H1 (cell line): ENCODE measurements around the gene PCGF3. TPM values are rescaled to one million over a fixed set of nuclear protein-coding genes. Genes with fewer than 3 reads are reported as not detected.

Experiments used
- CTCF ChIA-PET: fragments of 300-600 bp; sonication (Branson Sonifier 250); formaldehyde crosslinking; loops from one replicate; lab custom pipeline; 2021; ENCODE audit not compliant: partially characterized antibody; lab: Charles Lee
- POLR2A ChIA-PET: fragments of 300-600 bp; sonication (Branson Sonifier 250); formaldehyde crosslinking; loops from one replicate; lab custom pipeline; 2021; ENCODE audit warnings: inconsistent platforms; ENCODE audit not compliant: partially characterized antibody; lab: Charles Lee
- DNase-seq, 2 experiments: peaks; one replicate each; pipeline versions ENCODE4 v3.0.0 to v3.0.0-alpha.2; 2010 to 2022; ENCODE audit warnings: low spot score in 2 of 2, low read depth in 1 of 2, mixed read lengths in 1 of 2
- FAIRE-seq: peaks from 2 replicates; lab custom pipeline; 2011; peaks lifted over from hg19 to GRCh38; lab: Jason Lieb, UNC
- H2AFZ ChIP-seq: 2 replicates; pipeline ENCODE4 v1.8.1; 2012; ENCODE audit warnings: low read length, inconsistent platforms
- H2AK5ac ChIP-seq: 2 replicates; pipeline ENCODE4 v1.6.1; 2013; ENCODE audit warnings: low read depth, low read length
- H2BK120ac ChIP-seq: replicated peaks from 2 replicates; pipeline ENCODE3; 2013; ENCODE audit warnings: low read depth, low read length, inconsistent platforms
- H2BK12ac ChIP-seq: 2 replicates; pipeline ENCODE4 v1.6.1; 2013; ENCODE audit warnings: low read depth, low read length
- H2BK15ac ChIP-seq: 2 replicates; pipeline ENCODE4 v1.6.1; 2013; ENCODE audit warnings: low read length
- H2BK20ac ChIP-seq: 2 replicates; pipeline ENCODE4 v1.6.1; 2013; ENCODE audit warnings: low read length
- H2BK5ac ChIP-seq: 2 replicates; pipeline ENCODE4 v1.6.1; 2013; ENCODE audit warnings: low read depth, low read length
- H3K14ac ChIP-seq: 2 replicates; pipeline ENCODE4 v1.6.1; 2013; ENCODE audit warnings: inconsistent platforms; ENCODE audit not compliant: insufficient read length
- H3K18ac ChIP-seq: 2 replicates; pipeline ENCODE4 v1.6.1; 2013; ENCODE audit warnings: low read length; ENCODE audit errors: extremely low read depth
- H3K23ac ChIP-seq: 2 replicates; pipeline ENCODE4 v1.6.1; 2013; ENCODE audit warnings: inconsistent platforms; ENCODE audit not compliant: insufficient read length
- H3K23me2 ChIP-seq: 2 replicates; pipeline ENCODE4 v1.6.1; 2013; ENCODE audit warnings: low read depth, low read length
- H3K27ac ChIP-seq: 2 replicates; pipeline ENCODE4 v1.6.1; 2011; ENCODE audit warnings: low read depth, low read length, inconsistent platforms
- H3K27me3 ChIP-seq, 4 experiments: replicated peaks in 1 of 4; 1 replicate in 1 of 4; 2 replicates in 3 of 4; pipeline versions ENCODE4 v1.6.1 to v1.8.1; 2011 to 2013; ENCODE audit warnings: low read length in 3 of 4, mild to moderate bottlenecking in 3 of 4, inconsistent platforms in 2 of 4, mixed read lengths in 2 of 4, moderate library complexity in 1 of 4; ENCODE audit not compliant: control insufficient read depth in 3 of 4, insufficient read depth in 3 of 4; ENCODE audit errors: extremely low read depth in 1 of 4
- H3K36me3 ChIP-seq, 4 experiments: 2 replicates each; pipeline versions ENCODE4 v1.6.1 to v1.8.1; 2011 to 2013; ENCODE audit warnings: mild to moderate bottlenecking in 4 of 4, low read length in 3 of 4, moderate library complexity in 2 of 4, control low read depth in 1 of 4, inconsistent platforms in 1 of 4; ENCODE audit not compliant: insufficient read depth in 4 of 4, control insufficient read depth in 2 of 4
- H3K4ac ChIP-seq: replicated peaks from 2 replicates; pipeline ENCODE3; 2013; ENCODE audit warnings: low read length, low read depth, mixed read lengths, inconsistent platforms; ENCODE audit not compliant: insufficient read length
- H3K4me1 ChIP-seq, 4 experiments: replicated peaks in 1 of 4; 1 replicate in 1 of 4; 2 replicates in 3 of 4; pipeline versions ENCODE4 v1.6.1 to v1.8.1; 2011 to 2013; ENCODE audit warnings: low read length in 3 of 4, inconsistent platforms in 2 of 4, mixed read lengths in 1 of 4; ENCODE audit not compliant: insufficient read depth in 4 of 4, control insufficient read depth in 3 of 4
- H3K4me2 ChIP-seq, 2 experiments: 2 replicates each; pipeline versions ENCODE4 v1.6.1 to v1.8.1; 2011 to 2013; ENCODE audit warnings: low read depth in 2 of 2, low read length in 2 of 2, control low read depth in 1 of 2, inconsistent platforms in 1 of 2, mild to moderate bottlenecking in 1 of 2; ENCODE audit not compliant: insufficient read depth in 1 of 2
- H3K4me3 ChIP-seq, 4 experiments: fragments of 200-600, 300-600 bp in 1 of 4; sonication (generic), shearing (Covaris generic), sonication (Bioruptor Twin) in 1 of 4; 2 replicates each; pipeline versions ENCODE4 v1.5.1 to v1.8.1; 2011 to 2016; ENCODE audit warnings: low read length in 4 of 4, low read depth in 3 of 4, control low read depth in 2 of 4, inconsistent platforms in 2 of 4, mild to moderate bottlenecking in 2 of 4, mixed read lengths in 1 of 4, moderate library complexity in 1 of 4; ENCODE audit not compliant: insufficient read depth in 2 of 4; ENCODE audit errors: extremely low read depth in 1 of 4
- H3K56ac ChIP-seq: replicated peaks from 2 replicates; pipeline ENCODE3; 2013; ENCODE audit warnings: low read depth, mild to moderate bottlenecking, mixed read lengths, low read length, inconsistent platforms; ENCODE audit not compliant: insufficient read length
- H3K79me1 ChIP-seq: 2 replicates; pipeline ENCODE4 v1.6.1; 2013; ENCODE audit warnings: low read depth, low read length, control low read depth
- H3K79me2 ChIP-seq, 2 experiments: 2 replicates each; pipeline versions ENCODE4 v1.6.1 to v1.8.1; 2012 to 2013; ENCODE audit warnings: low read length in 2 of 2, mild to moderate bottlenecking in 2 of 2, inconsistent platforms in 1 of 2; ENCODE audit not compliant: insufficient read depth in 2 of 2, control insufficient read depth in 1 of 2
- H3K9ac ChIP-seq, 4 experiments: replicated peaks in 1 of 4; 1 replicate in 1 of 4; 2 replicates in 3 of 4; pipeline versions ENCODE4 v1.6.1 to v1.8.1; 2011 to 2013; ENCODE audit warnings: low read depth in 3 of 4, low read length in 3 of 4, control low read depth in 2 of 4, mild to moderate bottlenecking in 2 of 4, moderate library complexity in 2 of 4, inconsistent platforms in 1 of 4; ENCODE audit errors: extremely low read depth in 1 of 4
- H3K9me3 ChIP-seq, 2 experiments: 2 replicates each; pipeline versions ENCODE4 v1.6.1 to v1.8.1; 2012 to 2013; ENCODE audit warnings: mild to moderate bottlenecking in 2 of 2, moderate library complexity in 2 of 2, control low read depth in 1 of 2, inconsistent platforms in 1 of 2, low read depth in 1 of 2, low read length in 1 of 2, mixed read lengths in 1 of 2; ENCODE audit not compliant: insufficient read depth in 2 of 2
- H4K20me1 ChIP-seq, 2 experiments: replicated peaks in 1 of 2; 2 replicates each; pipeline versions ENCODE3 to v1.8.1; 2011 to 2013; ENCODE audit warnings: inconsistent platforms in 2 of 2, low read length in 2 of 2, mild to moderate bottlenecking in 1 of 2; ENCODE audit not compliant: insufficient read depth in 2 of 2, control insufficient read depth in 1 of 2
- H4K5ac ChIP-seq: 2 replicates; pipeline ENCODE4 v1.6.1; 2013; ENCODE audit warnings: low read length, low read depth, mixed read lengths, inconsistent platforms; ENCODE audit not compliant: insufficient read length
- H4K8ac ChIP-seq: 2 replicates; pipeline ENCODE4 v1.8.0; 2013; ENCODE audit warnings: mild to moderate bottlenecking, moderate library complexity, low read length, inconsistent platforms; ENCODE audit not compliant: insufficient read depth; ENCODE audit errors: extremely low read depth
- H4K91ac ChIP-seq: replicated peaks from 2 replicates; pipeline ENCODE3; 2013; ENCODE audit warnings: low read length, mixed read lengths, inconsistent platforms; ENCODE audit not compliant: insufficient read length
- E2F6 ChIP-seq: IDR thresholded peaks from 2 replicates; pipeline ENCODE4 v1.6.1; 2012; ENCODE audit warnings: inconsistent platforms
- EGR1 ChIP-seq: IDR thresholded peaks from 2 replicates; pipeline ENCODE4 v1.6.1; 2011; ENCODE audit warnings: low read depth, low read length, borderline replicate concordance
- POLR2A ChIP-seq, 2 experiments: IDR thresholded peaks; 1 replicate in 1 of 2; 2 replicates in 1 of 2; pipeline ENCODE4 v1.6.1; 2011; ENCODE audit warnings: low read depth in 2 of 2, low read length in 2 of 2, mild to moderate bottlenecking in 2 of 2; ENCODE audit errors: control extremely low read depth in 1 of 2
- SP1 ChIP-seq: IDR thresholded peaks from 2 replicates; pipeline ENCODE4 v1.6.1; 2011; ENCODE audit warnings: low read depth, low read length
- TCF12 ChIP-seq: IDR thresholded peaks from 2 replicates; pipeline ENCODE4 v1.6.1; 2011; ENCODE audit warnings: low read depth, mild to moderate bottlenecking, low read length
- WGBS, 2 experiments: shearing (Covaris generic) in 1 of 2; methylation state at CpG; one replicate each; pipeline versions ENCODE4 v1.1.6 to v1.1.7; 2013 to 2015; ENCODE audit warnings: low lambda C conversion rate in 2 of 2, mixed read lengths in 2 of 2, inconsistent platforms in 1 of 2, low coverage in 1 of 2, missing lambda C conversion rate in 1 of 2; ENCODE audit not compliant: insufficient replicate concordance in 2 of 2, insufficient coverage in 1 of 2, insufficient read length in 1 of 2; ENCODE audit errors: extremely low coverage in 1 of 2, missing lambda C conversion rate in 1 of 2; 5-methylcytosine and 5-hydroxymethylcytosine counted together
- polyA plus RNA-seq, 7 experiments: library from polyadenylated mRNA; depleted of rRNA in 3 of 7; stranded (reverse) in 5 of 7; unstranded in 2 of 7; fragments of >200 nt in 5 of 7; fragments of 200-250 nt in 2 of 7; gene quantifications; 1 replicate in 5 of 7; 2 replicates in 1 of 7; 4 replicates in 1 of 7; pipeline versions ENCODE4 v1.2.1 to v1.2.3, GENCODE V29; 2011 to 2013; ENCODE audit warnings: missing spikeins in 2 of 7, mixed read lengths in 2 of 7
- total RNA-seq: library from RNA; stranded (reverse); fragmentation: NEBNext Ultra II Directional; extraction: Animal tissue kit (Norgen Biotek cat#: 25700); gene quantifications from 2 replicates; pipeline ENCODE4 v1.2.1, GENCODE V29; 2021

The PCGF3 gene
- total and polyA plus RNA-seq, 2 of the 8 experiments (the other 6 are each of a cell fraction or from before 2014, with no cell fraction given) = 52.7 to 52.9 TPM

GRCh38 chr4:751676-752075, 46.0 kb downstream of the PCGF3 start:
- Histone ChIP-seq H3K23me2 (no peaks in the 10 kb centered on the region), H3K18ac (no peak overlapping the region), H3K4ac (no peak overlapping the region), H3K4me2 (no peak overlapping the region), H3K14ac (no peak overlapping the region), H3K79me1 (peaks cover 3% of the 10 kb centered on the region; the same call in 1 of the 2 replicates), H3K27ac (no peak overlapping the region), H2BK15ac (no peak overlapping the region), H3K4me3 (no peak overlapping the region), H3K56ac (no peak overlapping the region), H3K27me3 (no peaks in the 10 kb centered on the region), H2AK5ac (no peak overlapping the region), H3K23ac (no peak overlapping the region), H2BK20ac (no peak overlapping the region), H3K9me3 (no peaks in the 10 kb centered on the region), H4K5ac (no peak overlapping the region), H2BK5ac (no peak overlapping the region), H2BK12ac (no peak overlapping the region), H3K9ac (no peak overlapping the region), H4K8ac (no peak overlapping the region), H3K4me1 (no peaks in the 10 kb centered on the region), H4K91ac (no peak overlapping the region), H3K36me3 (peaks cover 0 to 12% (median 4%) of the 10 kb centered on the region in 4 experiments; a peak in 5 of 8 replicates), H2BK120ac (no peak overlapping the region), H3K79me2 (peaks cover 0 to 12% of the 10 kb centered on the region in 2 experiments; a peak in 1 of 4 replicates), H2AFZ (no peak overlapping the region), H4K20me1 (peaks cover 12 to 15% of the 10 kb centered on the region in 2 experiments)
- FAIRE-seq = no peak
- ChIA-PET POLR2A (interaction anchor here (0.6 kb wide), 1 partner anchor 158 kb away, joined by 3 read pairs; no protein-coding TSS in a partner anchor), CTCF (interaction anchor here (1.1 to 1.3 kb wide), 2 partner anchors 9 to 77 kb away, joined by 3 to 4 read pairs; no protein-coding TSS in a partner anchor)
- WGBS, 2 experiments = 88% methylated on average over 15 of the region's 15 CpGs; no CpG with 5 or more reads in 1 of the 2 experiments
- TF ChIP-seq EGR1 (no peak), TCF12 (no peak), POLR2A (IDR thresholded peaks at IDR 0.05; ENCODE audit: control extremely low read depth in 1 of 2, low read depth in 2 of 2, low read length in 2 of 2) (no peak), SP1 (no peak), E2F6 (no peak)
- no peak for DNase-seq
